Measurements from ENCODE around the gene EML5. TPM values are rescaled to one million over a fixed set of nuclear protein-coding genes. Genes with fewer than 3 reads are reported as not detected.

Gene EML5
- total RNA-seq, 1 experiment from 2014 or later, result 0.64 TPM

GRCh38 chr14:88710709-88711108 is 82.0 kb downstream of the EML5 start:
- DNase-seq (ENCODE audit: low read depth), result no peak

- DNase-seq (ENCODE audit: low read depth), result no peak
Measured at GRCh38 chr14:88707088-88707487, 85.7 kb downstream of the EML5 start.

GRCh38 chr14:88706425-88706824 is 86.3 kb downstream of the EML5 start:
- DNase-seq (ENCODE audit: low read depth), result peak; percentile 75

- DNase-seq (ENCODE audit: low read depth), result peak; percentile 38
Measured at GRCh38 chr14:88698651-88699050, 94.1 kb downstream of the EML5 start.

GRCh38 chr14:88695870-88696269 is 96.9 kb downstream of the EML5 start:
- peak; percentile 49 for DNase-seq (ENCODE audit: low read depth)

- DNase-seq (ENCODE audit: low read depth), result no peak
Measured at GRCh38 chr14:88688386-88688785, 104.4 kb downstream of the EML5 start.

DNA sequence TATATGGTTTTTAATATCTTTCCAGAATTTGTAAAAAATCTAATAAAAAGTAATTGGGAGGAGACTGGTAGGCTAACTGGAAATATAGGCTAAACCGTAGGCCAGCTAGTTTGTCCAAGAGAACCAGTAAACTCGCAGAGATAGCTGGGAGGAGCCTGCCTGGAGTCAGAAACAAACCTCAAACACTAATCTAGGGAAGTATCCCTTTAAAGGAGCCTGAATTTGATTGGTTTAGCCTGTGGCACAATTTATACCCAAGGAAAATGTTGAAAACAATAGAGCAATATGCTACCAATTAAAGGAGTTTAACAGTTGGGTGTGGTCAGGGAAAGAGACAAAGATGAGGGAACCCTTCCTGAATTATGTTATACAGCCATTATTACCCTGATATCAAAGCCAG is 109.6 kb downstream of the EML5 start:
- no peak for DNase-seq (ENCODE audit: low read depth)

DNA sequence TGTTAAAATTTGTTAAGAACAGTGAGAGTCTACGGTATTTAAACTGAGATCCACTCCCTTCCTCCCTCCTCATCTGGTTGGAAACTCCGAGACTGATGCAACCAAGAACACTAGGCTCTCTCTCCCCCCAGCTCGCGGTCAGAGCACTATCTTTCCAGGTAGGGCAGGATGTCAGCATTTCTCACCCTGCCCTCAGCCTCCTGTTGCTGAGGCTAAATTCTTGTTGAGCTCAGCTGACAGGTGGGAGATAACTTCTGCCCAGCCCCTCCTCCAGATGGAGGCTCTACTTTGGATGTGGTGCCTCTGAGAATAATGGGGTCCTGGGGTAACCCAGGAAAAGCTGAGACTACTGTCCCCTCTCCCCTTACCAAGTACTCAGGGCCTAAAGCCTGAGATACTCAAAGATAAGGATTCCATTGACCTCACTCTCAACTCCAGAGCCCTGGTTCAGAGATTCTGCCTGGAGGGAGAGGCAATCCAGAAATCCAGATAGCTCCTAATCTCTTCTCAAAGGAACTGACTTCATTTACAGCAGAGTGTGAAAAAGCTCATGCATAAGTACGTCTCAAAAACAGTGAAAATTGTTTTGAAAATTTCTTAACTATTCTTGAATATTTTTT is 110.1 kb downstream of the EML5 start:
- no peak for DNase-seq (ENCODE audit: low read depth)

DNA sequence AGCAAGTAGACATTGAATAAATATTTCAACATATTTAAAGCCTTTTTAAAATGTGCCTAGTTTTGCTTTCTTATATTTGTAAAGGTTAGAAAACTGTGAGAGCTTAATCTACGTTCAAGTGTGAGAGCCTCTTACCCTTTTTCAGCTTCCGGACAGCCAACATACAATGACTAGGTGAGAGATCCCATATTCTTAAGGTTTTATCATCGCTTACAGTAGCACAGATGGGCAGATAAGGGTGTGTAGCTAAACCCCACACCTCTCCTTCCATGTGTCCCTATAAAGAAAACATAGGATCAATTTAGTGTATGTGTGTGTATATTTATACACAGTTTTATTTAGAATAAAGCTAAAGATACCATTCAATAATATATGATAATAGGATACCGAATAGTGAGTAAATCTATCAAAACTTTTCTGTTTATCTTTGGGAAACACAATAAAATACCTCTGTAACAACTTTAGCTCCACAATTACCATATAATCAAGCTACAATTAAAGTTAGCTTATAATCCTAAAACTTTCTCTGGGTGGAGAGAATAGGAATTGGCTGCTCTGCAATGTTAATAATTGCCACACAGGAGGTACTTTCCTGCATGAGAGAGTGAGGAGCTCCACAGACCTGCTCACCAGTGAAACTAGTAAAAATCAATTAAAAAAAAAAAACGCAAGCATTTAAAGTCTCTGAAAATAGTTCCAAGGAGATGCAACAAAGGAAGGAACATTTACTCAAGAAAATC is 110.8 kb downstream of the EML5 start:
- DNase-seq (ENCODE audit: low read depth), result no peak

DNA sequence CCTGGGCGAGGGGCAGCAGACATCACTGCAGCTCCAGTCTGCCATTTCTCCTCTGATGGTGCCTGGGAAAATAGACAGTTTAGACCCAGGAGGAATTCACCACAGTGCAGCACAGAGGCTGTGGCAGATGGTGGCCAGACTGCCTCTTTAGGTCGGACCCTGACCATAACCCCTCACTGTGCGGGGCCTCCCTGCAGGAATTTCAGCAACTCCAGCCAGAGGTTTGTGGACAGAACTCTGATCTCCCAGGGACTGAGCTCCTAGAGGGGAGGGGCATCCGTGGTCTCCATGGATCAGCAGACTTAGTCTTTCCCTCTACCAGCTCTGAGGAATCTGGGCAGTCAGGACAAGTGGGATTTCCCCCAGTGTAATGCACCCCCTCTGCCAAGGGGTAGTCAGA is 123.4 kb downstream of the EML5 start:
- DNase-seq (ENCODE audit: low read depth), result no peak

- DNase-seq (ENCODE audit: low read depth), result no peak
Measured at GRCh38 chr14:88668448-88669116, 124.2 kb downstream of the EML5 start.

- DNase-seq (ENCODE audit: low read depth), result peak; percentile 78
Measured at GRCh38 chr14:88667555-88668273, 125.0 kb downstream of the EML5 start.

- no peak for DNase-seq (ENCODE audit: low read depth)
Measured at GRCh38 chr14:88660056-88660455, 132.7 kb downstream of the EML5 start.

GRCh38 chr14:88639221-88639620 is 153.5 kb downstream of the EML5 start:
- DNase-seq (ENCODE audit: low read depth), result no peak

GRCh38 chr14:88632512-88632911 is 160.2 kb downstream of the EML5 start:
- DNase-seq (ENCODE audit: low read depth), result no peak

- no peak for DNase-seq (ENCODE audit: low read depth)
Measured at GRCh38 chr14:88631091-88631490, 161.7 kb downstream of the EML5 start.

DNA sequence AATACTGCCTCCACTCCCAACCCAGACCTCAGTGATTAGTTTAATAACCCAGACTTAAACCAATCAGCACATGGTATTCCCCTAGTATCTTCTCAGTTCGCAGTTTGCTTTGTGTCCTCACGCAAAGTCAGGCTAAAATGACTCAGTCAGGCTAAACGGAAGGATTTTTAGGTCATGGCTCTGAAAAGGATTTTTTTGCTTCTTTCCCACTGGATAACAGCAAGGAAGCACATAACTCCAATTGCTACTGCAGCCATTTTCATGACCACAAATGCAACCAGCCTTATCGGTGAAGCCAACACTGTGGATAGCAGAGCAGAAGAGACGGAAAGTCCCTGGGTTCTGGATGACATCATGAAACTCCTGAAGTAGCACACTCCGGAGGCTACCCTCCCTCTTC is 162.2 kb downstream of the EML5 start:
- DNase-seq (ENCODE audit: low read depth), result peak; percentile 68

- DNase-seq (ENCODE audit: low read depth), result no peak
Measured at GRCh38 chr14:88628462-88628861, 164.3 kb downstream of the EML5 start.

DNA sequence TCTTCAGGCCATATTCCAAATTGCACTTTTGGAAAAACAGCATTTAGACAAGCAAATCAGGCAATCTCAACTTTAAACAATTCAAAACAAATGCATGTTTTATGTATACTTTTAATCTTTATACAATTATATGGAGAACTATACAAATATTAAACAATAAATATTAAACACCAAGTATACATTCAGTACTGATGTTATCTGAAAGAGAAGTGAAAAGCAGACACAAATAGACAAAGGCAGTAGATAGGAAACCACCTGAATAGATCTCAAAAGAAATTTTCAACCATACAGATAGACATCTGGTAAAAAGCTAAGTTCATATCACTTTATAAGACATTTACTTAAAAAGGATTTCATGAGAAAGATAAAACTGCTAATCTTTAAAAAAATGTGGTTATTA is 164.7 kb downstream of the EML5 start:
- DNase-seq (ENCODE audit: low read depth), result no peak

GRCh38 chr14:88625671-88626070 is 167.1 kb downstream of the EML5 start:
- no peak for DNase-seq (ENCODE audit: low read depth)

DNA sequence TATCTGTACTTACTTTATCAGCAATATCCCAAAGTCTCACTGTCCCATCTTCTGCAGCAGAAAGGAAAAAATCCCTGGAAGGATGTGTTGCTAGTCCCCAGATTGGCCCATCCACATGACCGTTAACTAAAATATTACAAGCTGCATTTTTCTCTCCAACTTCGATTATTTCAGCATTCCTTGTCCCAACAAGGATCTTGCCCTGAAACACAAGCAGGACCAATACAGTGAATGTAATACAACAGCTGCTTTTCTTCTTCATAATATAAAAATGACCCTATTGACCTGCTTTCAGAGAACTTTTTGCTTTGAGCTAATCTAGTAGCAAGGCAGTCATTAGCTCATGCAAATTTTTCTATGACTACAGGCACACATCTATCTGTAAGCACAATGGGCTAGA is 171.7 kb downstream of the EML5 start:
- no peak for DNase-seq (ENCODE audit: low read depth)

GRCh38 chr14:88618476-88618875 is 174.3 kb downstream of the EML5 start:
- DNase-seq (ENCODE audit: low read depth), result no peak
